Measurements from ENCODE around the gene UBE2G2. TPM values are rescaled to one million over a fixed set of nuclear protein-coding genes. Genes with fewer than 3 reads are reported as not detected.

Gene UBE2G2
- total and polyA plus RNA-seq, 10 donors: 39.4 to 125 (median 84.5) TPM

DNA sequence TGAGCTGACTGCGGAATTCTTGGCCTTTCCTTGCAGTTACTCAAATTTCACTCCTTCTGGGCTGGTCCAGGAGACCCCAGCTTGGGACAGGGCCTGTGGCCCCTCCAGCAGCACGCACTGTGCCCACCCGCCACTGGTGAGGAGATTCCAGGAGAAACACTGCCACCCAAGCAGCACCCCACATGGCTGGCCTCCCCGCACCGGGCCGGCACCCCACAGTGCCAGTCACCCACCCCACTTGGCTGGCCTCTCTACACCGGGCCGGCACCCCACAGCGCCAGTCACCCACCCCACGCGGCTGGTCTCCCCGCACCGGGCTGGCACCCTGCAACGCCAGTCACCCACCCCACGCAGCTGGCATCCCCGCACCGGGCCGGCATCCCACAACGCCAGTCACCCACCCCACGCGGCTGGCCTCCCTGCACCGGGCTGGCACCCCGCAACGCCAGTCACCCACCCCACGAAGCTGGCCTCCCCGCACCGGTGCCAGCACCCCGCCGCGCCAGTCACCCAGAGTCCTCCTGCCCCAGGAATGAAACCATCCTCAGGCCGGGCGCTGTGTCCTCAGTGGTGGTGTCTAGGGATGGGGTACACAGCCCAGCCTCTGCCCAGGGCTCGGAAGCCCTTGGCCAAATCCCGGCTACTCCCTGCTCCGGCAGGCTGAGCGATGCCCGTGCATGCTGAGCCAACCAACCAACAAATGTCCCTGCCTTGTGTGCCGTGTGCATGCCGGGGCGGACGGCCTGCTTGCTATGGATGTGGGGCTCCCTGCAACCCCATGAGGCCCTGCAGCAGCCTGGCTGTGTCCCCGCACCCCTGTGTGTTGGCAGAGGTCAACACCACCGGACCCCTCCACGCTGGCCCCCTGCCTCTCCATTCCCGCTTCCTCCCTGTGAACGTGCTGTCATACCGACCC lies 51.6 kb downstream of the UBE2G2 start:
- DNase-seq: peak; percentile 58
- Histone ChIP-seq H3K9me3 (peaks cover 0 to 8% (median 0%) of the 10 kb centered on the region in 8 donors), H3K4me1 (no peaks in the 10 kb centered on the region), H3K4me3 (no peak overlapping the region), H3K27ac (no peak overlapping the region), H3K27me3 (replicated peaks in 1 of 7) (peaks cover 0 to 46% (median 5%) of the 10 kb centered on the region in 7 donors), H3K36me3 (no peaks in the 10 kb centered on the region)
- 80 to 85% (median 84%) methylated on average over 41 to 47 of the region's 47 CpGs for WGBS, 5 donors
- intact Hi-C loops (cut with DNase I; ENCODE audit: low total_unique reads): no loop called here
- TF ChIP-seq POLR2AphosphoS5 (IDR thresholded peaks at IDR 0.05) (no peak), POLR2A (IDR thresholded peaks at IDR 0.05) (no peak)
- TF ChIP-seq, protein P1, sequence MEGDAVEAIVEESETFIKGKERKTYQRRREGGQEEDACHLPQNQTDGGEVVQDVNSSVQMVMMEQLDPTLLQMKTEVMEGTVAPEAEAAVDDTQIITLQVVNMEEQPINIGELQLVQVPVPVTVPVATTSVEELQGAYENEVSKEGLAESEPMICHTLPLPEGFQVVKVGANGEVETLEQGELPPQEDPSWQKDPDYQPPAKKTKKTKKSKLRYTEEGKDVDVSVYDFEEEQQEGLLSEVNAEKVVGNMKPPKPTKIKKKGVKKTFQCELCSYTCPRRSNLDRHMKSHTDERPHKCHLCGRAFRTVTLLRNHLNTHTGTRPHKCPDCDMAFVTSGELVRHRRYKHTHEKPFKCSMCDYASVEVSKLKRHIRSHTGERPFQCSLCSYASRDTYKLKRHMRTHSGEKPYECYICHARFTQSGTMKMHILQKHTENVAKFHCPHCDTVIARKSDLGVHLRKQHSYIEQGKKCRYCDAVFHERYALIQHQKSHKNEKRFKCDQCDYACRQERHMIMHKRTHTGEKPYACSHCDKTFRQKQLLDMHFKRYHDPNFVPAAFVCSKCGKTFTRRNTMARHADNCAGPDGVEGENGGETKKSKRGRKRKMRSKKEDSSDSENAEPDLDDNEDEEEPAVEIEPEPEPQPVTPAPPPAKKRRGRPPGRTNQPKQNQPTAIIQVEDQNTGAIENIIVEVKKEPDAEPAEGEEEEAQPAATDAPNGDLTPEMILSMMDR (IDR thresholded peaks at IDR 0.05 in 8 of 11, conservative IDR thresholded peaks at IDR 0.05 in 3 of 11): no peak

DNA sequence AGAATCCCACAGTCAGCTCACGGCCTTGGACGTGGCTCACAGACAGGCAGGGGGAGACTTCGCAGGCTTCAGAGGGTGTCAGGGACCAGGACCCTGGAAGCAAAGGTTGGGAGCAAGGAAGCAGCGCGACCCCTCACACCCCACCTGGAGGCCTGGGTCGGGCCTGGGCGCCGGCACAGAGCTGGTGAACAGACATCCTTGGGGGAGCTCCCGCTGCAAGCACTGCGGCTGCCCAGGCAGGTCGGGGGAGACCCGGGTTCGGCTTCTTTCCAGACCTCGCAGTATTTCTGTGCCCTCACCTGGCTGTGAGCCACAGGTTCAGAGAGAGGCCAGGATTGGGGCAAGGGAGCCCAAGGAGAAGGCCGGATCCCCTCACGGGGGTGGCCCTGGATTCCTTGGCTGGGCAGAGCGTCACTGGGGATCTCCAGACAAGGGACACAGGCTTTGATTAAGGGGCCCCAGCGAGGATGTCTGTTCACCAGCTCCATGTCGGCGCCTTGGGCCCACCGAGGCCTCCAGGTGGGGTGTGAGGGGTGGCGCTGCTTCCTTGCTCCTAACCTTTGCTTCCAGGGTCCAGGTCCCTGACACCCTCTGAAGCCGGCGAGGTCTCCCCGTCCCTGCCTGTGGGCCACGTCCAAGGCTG lies 52.4 kb downstream of the UBE2G2 start:
- Histone ChIP-seq H3K4me1 (no peaks in the 10 kb centered on the region), H3K27ac (no peak overlapping the region), H3K36me3 (no peaks in the 10 kb centered on the region), H3K4me3 (no peak overlapping the region), H3K9me3 (no peaks in the 10 kb centered on the region), H3K27me3 (replicated peaks in 1 of 7) (peaks cover 0 to 46% (median 5%) of the 10 kb centered on the region in 7 donors)
- TF ChIP-seq, protein P1 (IDR thresholded peaks at IDR 0.05 in 8 of 11, conservative IDR thresholded peaks at IDR 0.05 in 3 of 11): no peak
- TF ChIP-seq POLR2AphosphoS5 (IDR thresholded peaks at IDR 0.05) (no peak), POLR2A (IDR thresholded peaks at IDR 0.05) (no peak)
- 73 to 91% (median 76%) methylated on average over 15 to 26 of the region's 26 CpGs for WGBS, 5 donors
- peak; percentile 58 for DNase-seq
- intact Hi-C loops (cut with DNase I; ENCODE audit: low total_unique reads): no loop called here

DNA sequence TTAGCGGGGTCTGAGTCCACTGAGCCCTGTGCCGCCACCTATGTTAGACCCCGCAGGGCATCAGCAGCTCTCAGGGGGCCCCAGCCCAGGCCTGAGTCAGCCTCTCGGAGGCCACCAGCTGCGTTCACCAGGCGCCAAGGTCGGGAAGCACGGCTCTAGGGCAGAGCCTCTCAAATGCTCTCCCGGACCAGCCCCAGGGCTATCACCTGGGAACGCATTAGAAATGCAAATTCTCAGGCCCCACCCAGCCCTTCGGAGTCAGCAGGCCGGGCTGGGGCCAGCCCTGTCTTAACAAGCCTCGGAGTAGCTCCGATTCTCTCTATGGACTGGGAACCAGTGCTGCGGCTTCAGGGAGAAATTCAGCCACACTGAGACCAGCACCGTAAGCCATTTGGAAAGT lies 53.0 kb downstream of the UBE2G2 start:
- H3K27me3 ChIP-seq (replicated peaks in 1 of 7): peaks cover 0 to 46% (median 5%) of the 10 kb centered on the region in 7 donors
- TF ChIP-seq, protein P1 (IDR thresholded peaks at IDR 0.05 in 8 of 11, conservative IDR thresholded peaks at IDR 0.05 in 3 of 11): no peak
- no peak for TF ChIP-seq POLR2AphosphoS5 (IDR thresholded peaks at IDR 0.05)
- TF ChIP-seq POLR2A (IDR thresholded peaks at IDR 0.05): no peak
- intact Hi-C loops (cut with DNase I; ENCODE audit: low total_unique reads): no loop called here
- no peak overlapping the region for H3K27ac ChIP-seq
- H3K4me3 ChIP-seq: no peak overlapping the region
- H3K9me3 ChIP-seq: no peaks in the 10 kb centered on the region
- H3K4me1 ChIP-seq: no peaks in the 10 kb centered on the region
- WGBS, 5 donors: 54 to 74% (median 72%) methylated on average over 14 to 16 of the region's 16 CpGs
- no peaks in the 10 kb centered on the region for H3K36me3 ChIP-seq
- DNase-seq: peak; percentile 58

All from spleen (tissue), 11 donors.